ENCODE measurements around the gene OR2T27.

OR2T27 gene

DNA sequence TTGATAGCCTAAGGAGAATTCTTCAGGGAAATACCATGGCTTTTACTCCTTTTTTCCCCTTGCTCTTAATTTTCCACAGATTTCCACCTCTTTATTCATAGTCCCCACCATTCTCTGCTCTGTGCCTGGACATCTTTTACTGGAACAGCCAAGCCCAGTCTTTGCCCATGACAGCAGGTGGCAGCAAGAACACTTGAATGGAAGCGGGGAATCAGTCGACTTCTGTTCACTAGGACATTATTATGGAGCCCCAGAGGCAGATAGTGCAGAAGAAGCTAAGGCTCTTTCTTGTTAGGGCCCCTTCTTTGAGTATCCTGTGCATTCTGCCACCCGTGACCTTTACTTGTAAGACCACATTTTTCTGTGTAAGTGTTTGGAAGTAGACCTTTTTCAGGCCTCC lies 40.9 kb upstream of the OR2T27 start:
- TF ChIP-seq, protein P1, sequence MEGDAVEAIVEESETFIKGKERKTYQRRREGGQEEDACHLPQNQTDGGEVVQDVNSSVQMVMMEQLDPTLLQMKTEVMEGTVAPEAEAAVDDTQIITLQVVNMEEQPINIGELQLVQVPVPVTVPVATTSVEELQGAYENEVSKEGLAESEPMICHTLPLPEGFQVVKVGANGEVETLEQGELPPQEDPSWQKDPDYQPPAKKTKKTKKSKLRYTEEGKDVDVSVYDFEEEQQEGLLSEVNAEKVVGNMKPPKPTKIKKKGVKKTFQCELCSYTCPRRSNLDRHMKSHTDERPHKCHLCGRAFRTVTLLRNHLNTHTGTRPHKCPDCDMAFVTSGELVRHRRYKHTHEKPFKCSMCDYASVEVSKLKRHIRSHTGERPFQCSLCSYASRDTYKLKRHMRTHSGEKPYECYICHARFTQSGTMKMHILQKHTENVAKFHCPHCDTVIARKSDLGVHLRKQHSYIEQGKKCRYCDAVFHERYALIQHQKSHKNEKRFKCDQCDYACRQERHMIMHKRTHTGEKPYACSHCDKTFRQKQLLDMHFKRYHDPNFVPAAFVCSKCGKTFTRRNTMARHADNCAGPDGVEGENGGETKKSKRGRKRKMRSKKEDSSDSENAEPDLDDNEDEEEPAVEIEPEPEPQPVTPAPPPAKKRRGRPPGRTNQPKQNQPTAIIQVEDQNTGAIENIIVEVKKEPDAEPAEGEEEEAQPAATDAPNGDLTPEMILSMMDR (IDR thresholded peaks at IDR 0.05; ENCODE audit: insufficient read depth, low read depth, low read length, missing control alignments): no peak
- no peak overlapping the region for H3K4me3 ChIP-seq (ENCODE audit: low read length)
- DNase-seq (ENCODE audit: low read depth): peak; percentile 9

- TF ChIP-seq, protein P1 (IDR thresholded peaks at IDR 0.05; ENCODE audit: insufficient read depth, low read depth, low read length, missing control alignments): no peak
- peak; percentile 2 for DNase-seq (ENCODE audit: low read depth)
- no peak overlapping the region for H3K4me3 ChIP-seq (ENCODE audit: low read length)
These were observed 40.3 kb upstream of the OR2T27 start for GRCh38 chr1:248695451-248696132.

GRCh38 chr1:248691567-248692155 lies 36.3 kb upstream of the OR2T27 start:
- H3K4me3 ChIP-seq (ENCODE audit: low read length): no peak overlapping the region
- TF ChIP-seq, protein P1 (IDR thresholded peaks at IDR 0.05; ENCODE audit: insufficient read depth, low read depth, low read length, missing control alignments): no peak
- no peak for DNase-seq (ENCODE audit: low read depth)

DNA sequence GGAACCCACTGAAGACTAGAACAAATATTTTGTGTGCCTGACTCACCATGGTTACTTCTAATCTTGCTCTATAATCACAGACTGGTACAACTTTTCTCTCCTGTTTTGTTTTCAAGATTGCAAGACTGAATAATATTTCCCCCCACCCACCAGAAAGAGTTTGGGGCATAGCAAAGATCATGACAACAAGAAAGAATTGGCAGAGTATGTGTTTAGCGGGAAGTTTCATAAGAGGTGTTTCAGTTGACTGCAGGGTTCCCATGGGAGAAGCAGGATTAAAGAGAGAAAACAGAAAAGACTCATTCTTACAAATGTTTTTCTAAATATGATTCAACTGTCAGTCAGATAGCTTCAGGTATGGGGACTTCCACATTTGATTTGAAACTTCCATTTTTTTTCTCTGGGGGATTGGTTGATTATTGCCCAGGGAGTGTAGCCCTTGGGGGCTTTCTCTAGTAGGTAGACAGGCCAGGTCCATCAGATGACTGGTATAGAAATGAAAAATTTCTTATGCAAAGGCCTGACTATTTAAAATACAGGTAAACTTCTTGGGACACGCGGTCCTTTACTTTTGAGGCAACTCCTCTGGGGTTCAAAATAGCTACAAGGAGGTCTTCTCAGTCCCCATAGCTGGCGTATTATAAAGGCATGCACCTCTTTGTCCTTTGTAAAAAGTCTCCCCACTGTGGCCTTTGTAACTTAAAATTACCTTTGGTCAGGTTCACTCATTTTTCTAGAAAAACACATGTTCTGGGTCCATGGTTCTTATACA lies 33.4 kb upstream of the OR2T27 start:
- H3K4me3 ChIP-seq (ENCODE audit: low read length): no peak overlapping the region
- no peak for DNase-seq (ENCODE audit: low read depth)
- TF ChIP-seq, protein P1 (IDR thresholded peaks at IDR 0.05; ENCODE audit: insufficient read depth, low read depth, low read length, missing control alignments): no peak

GRCh38 chr1:248686815-248687214 lies 31.5 kb upstream of the OR2T27 start:
- no peak for DNase-seq (ENCODE audit: low read depth)
- TF ChIP-seq, protein P1 (IDR thresholded peaks at IDR 0.05; ENCODE audit: insufficient read depth, low read depth, low read length, missing control alignments): no peak
- no peak overlapping the region for H3K4me3 ChIP-seq (ENCODE audit: low read length)

GRCh38 chr1:248681651-248682050 lies 26.3 kb upstream of the OR2T27 start:
- no peak overlapping the region for H3K4me3 ChIP-seq (ENCODE audit: low read length)
- TF ChIP-seq, protein P1 (IDR thresholded peaks at IDR 0.05; ENCODE audit: insufficient read depth, low read depth, low read length, missing control alignments): no peak

More at GRCh38 chr1:248681651-248682050, 26.3 kb upstream of the OR2T27 start:
- no peak for DNase-seq (ENCODE audit: low read depth)
